GM23338 (cell line): Measurements from ENCODE around the gene SLC9A2. TPM values are rescaled to one million over a fixed set of nuclear protein-coding genes. Genes with fewer than 3 reads are reported as not detected.

Source experiments
- ATAC-seq: fragments of 200-7000 bp; cut with Tn5 transposase; 3 replicates; pipeline ENCODE4 v1.9.1; 2020
- DNase-seq: peaks from one replicate; pipeline ENCODE4 v3.0.0-alpha.2; 2015; ENCODE audit warnings: low spot score
- H2AFZ ChIP-seq: fragments of 200-600 bp; sonication (generic); 2 replicates; pipeline ENCODE4 v1.8.0; 2016; ENCODE audit warnings: antibody characterized with exemption, mild to moderate bottlenecking, moderate library complexity
- H3F3A ChIP-seq: fragments of 200-600 bp; sonication (generic); replicated peaks from 2 replicates; pipeline ENCODE4 v1.8.0; 2017; ENCODE audit warnings: antibody characterized with exemption, mixed run types, low read depth
- H3K27ac ChIP-seq: fragments of 200-600 bp; sonication (generic); 2 replicates; pipeline ENCODE4 v1.6.1; 2016; ENCODE audit warnings: low read depth
- H3K27me3 ChIP-seq: fragments of 200-600 bp; sonication (generic); 2 replicates; pipeline ENCODE4 v1.8.0; 2016; ENCODE audit warnings: mild to moderate bottlenecking, mixed run types, moderate library complexity; ENCODE audit not compliant: insufficient read depth
- H3K36me3 ChIP-seq: fragments of 200-600 bp; sonication (generic); 2 replicates; pipeline ENCODE4 v1.8.0; 2016; ENCODE audit warnings: mild to moderate bottlenecking; ENCODE audit not compliant: insufficient read depth
- H3K4me1 ChIP-seq: fragments of 200-600 bp; sonication (generic); 2 replicates; pipeline ENCODE4 v1.8.0; 2016; ENCODE audit warnings: mild to moderate bottlenecking, moderate library complexity; ENCODE audit not compliant: insufficient read depth
- H3K4me2 ChIP-seq: fragments of 200-600 bp; sonication (generic); 2 replicates; pipeline ENCODE4 v1.7.1; 2017; ENCODE audit warnings: mixed run types
- H3K4me3 ChIP-seq: fragments of 200-600 bp; sonication (generic); 2 replicates; pipeline ENCODE4 v1.6.1; 2016; ENCODE audit warnings: mixed run types
- H3K79me2 ChIP-seq: fragments of 200-600 bp; sonication (generic); replicated peaks from 2 replicates; pipeline ENCODE4 v1.8.0; 2017; ENCODE audit warnings: mild to moderate bottlenecking; ENCODE audit not compliant: insufficient read depth
- H3K9me2 ChIP-seq: fragments of 200-600 bp; sonication (generic); 2 replicates; pipeline ENCODE4 v1.8.0; 2017; ENCODE audit not compliant: insufficient read depth
- H4K20me1 ChIP-seq: fragments of 200-600 bp; sonication (generic); replicated peaks from 2 replicates; pipeline ENCODE4 v1.8.0; 2017; ENCODE audit warnings: mild to moderate bottlenecking; ENCODE audit not compliant: insufficient read depth
- H3K27ac Mint-ChIP-seq: 2 replicates; pipeline ENCODE4 v1.8.0; 2020; ENCODE audit warnings: inconsistent platforms, mild to moderate bottlenecking, moderate library complexity, mixed read lengths
- H3K27me3 Mint-ChIP-seq: 3 replicates; pipeline ENCODE4 v1.8.0; 2022; ENCODE audit warnings: low read depth, mild to moderate bottlenecking, moderate library complexity, mixed read lengths, inconsistent platforms; ENCODE audit not compliant: insufficient read depth, poor library complexity
- H3K36me3 Mint-ChIP-seq: 3 replicates; pipeline ENCODE4 v1.8.0; 2021; ENCODE audit warnings: low read depth, mild to moderate bottlenecking, inconsistent platforms, moderate library complexity, mixed read lengths
- H3K4me1 Mint-ChIP-seq: 3 replicates; pipeline ENCODE4 v1.8.0; 2020; ENCODE audit warnings: mild to moderate bottlenecking, inconsistent platforms, mixed read lengths
- H3K4me3 Mint-ChIP-seq: 3 replicates; pipeline ENCODE4 v1.8.0; 2021; ENCODE audit warnings: moderate library complexity, mild to moderate bottlenecking, inconsistent platforms, mixed read lengths
- H3K9me3 Mint-ChIP-seq: 3 replicates; pipeline ENCODE4 v1.8.0; 2020; ENCODE audit warnings: moderate library complexity, mild to moderate bottlenecking, inconsistent platforms, mixed read lengths
- CREB1 ChIP-seq: fragments of 250-450 bp; sonication (Bioruptor Pico); IDR thresholded peaks from 2 replicates; pipeline ENCODE4 v1.5.0; 2020; ENCODE audit warnings: low read depth, mild to moderate bottlenecking, moderate library complexity
- CTCF ChIP-seq, 2 experiments: fragments of 200-600 bp in 1 of 2; sonication (generic) in 1 of 2; conservative IDR thresholded peaks; 2 replicates each; pipeline versions ENCODE4 v1.5.1 to v1.6.1; 2016 to 2017; ENCODE audit warnings: antibody characterized with exemption in 2 of 2, low read depth in 2 of 2, mild to moderate bottlenecking in 2 of 2, moderate library complexity in 1 of 2
- ETS1 ChIP-seq: IDR thresholded peaks from 2 replicates; pipeline ENCODE4 v1.6.1; 2016; ENCODE audit warnings: antibody characterized with exemption
- EZH2 ChIP-seq: fragments of 200-600 bp; sonication (generic); IDR thresholded peaks from one replicate; pipeline ENCODE4 v1.8.0; 2017; ENCODE audit warnings: antibody characterized with exemption, mild to moderate bottlenecking, low read depth; ENCODE audit not compliant: unreplicated experiment
- EZH2phosphoT487 ChIP-seq: fragments of 200-600 bp; sonication (generic); IDR thresholded peaks from one replicate; pipeline ENCODE4 v1.8.1; 2018; ENCODE audit warnings: antibody characterized with exemption; ENCODE audit not compliant: unreplicated experiment
- JUNB ChIP-seq: IDR thresholded peaks from one replicate; pipeline ENCODE4 v1.6.1; 2016; ENCODE audit warnings: antibody characterized with exemption; ENCODE audit not compliant: unreplicated experiment
- NANOG ChIP-seq: IDR thresholded peaks from 2 replicates; pipeline ENCODE4 v1.6.1; 2016; ENCODE audit warnings: antibody characterized with exemption, borderline replicate concordance
- POLR2AphosphoS5 ChIP-seq: IDR thresholded peaks from 2 replicates; pipeline ENCODE4 v1.6.1; 2016; ENCODE audit warnings: antibody characterized with exemption, low read depth
- REST ChIP-seq: IDR thresholded peaks from one replicate; pipeline ENCODE4 v1.6.1; 2018; ENCODE audit warnings: antibody characterized with exemption; ENCODE audit not compliant: unreplicated experiment
- STAT1 ChIP-seq: IDR thresholded peaks from one replicate; pipeline ENCODE4 v1.6.1; 2016; ENCODE audit warnings: antibody characterized with exemption; ENCODE audit not compliant: unreplicated experiment
- ZNF114 ChIP-seq: fragments of 250-450 bp; sonication (Bioruptor Pico); IDR thresholded peaks from 2 replicates; pipeline ENCODE4 v1.5.0; 2020; ENCODE audit warnings: mild to moderate bottlenecking, moderate library complexity
- ZNF331 ChIP-seq: fragments of 250-450 bp; sonication (Bioruptor Pico); IDR thresholded peaks from 2 replicates; pipeline ENCODE4 v1.5.0; 2020; ENCODE audit warnings: low read depth, mild to moderate bottlenecking, moderate library complexity
- ZNF462 ChIP-seq: fragments of 250-450 bp; sonication (Bioruptor Pico); IDR thresholded peaks from 2 replicates; pipeline ENCODE4 v1.5.0; 2020; ENCODE audit warnings: mild to moderate bottlenecking, moderate library complexity
- polyA plus RNA-seq: library from polyadenylated mRNA; unstranded; fragments of >200 nt; fragmentation: Nextera tagmentation; extraction: Ambion mirVana; gene quantifications from 2 replicates; pipeline ENCODE4 v1.2.1, GENCODE V29; 2016
- total RNA-seq: library from RNA; depleted of rRNA; stranded (reverse); fragments of >200 nt; shearing (Covaris generic); gene quantifications from 2 replicates; pipeline ENCODE4 v1.2.3, GENCODE V29; 2014

SLC9A2 gene
- total and polyA plus RNA-seq, 2 experiments from 2014 or later = 0.03 to 0.24 TPM

- no peaks in the 10 kb centered on the region for H3K27me3 ChIP-seq
- H3K4me2 ChIP-seq = no peak overlapping the region
- TF ChIP-seq CREB1 (no peak), EZH2phosphoT487 (no peak), JUNB (no peak), ZNF331 (CRISPR knock-in tag) (no peak), CTCF (conservative IDR thresholded peaks at IDR 0.05; ENCODE audit: low read depth in 2 of 2) (no peak), REST (no peak), STAT1 (no peak), EZH2 (no peak), ZNF462 (no peak), ZNF114 (CRISPR knock-in tag) (no peak), POLR2AphosphoS5 (no peak), ETS1 (no peak), NANOG (no peak)
- H2AFZ ChIP-seq = no peak overlapping the region
- no peaks in the 10 kb centered on the region for H3K36me3 Mint-ChIP-seq
- ATAC-seq = no peak
- H3K4me1 Mint-ChIP-seq = peaks cover 11% of the 10 kb centered on the region
- H3K4me1 ChIP-seq = peaks cover 14% of the 10 kb centered on the region
- H3K79me2 ChIP-seq = no peaks in the 10 kb centered on the region
- H3F3A ChIP-seq = no peaks in the 10 kb centered on the region
- no peak overlapping the region for H3K27ac ChIP-seq
- no peak overlapping the region for H3K4me3 ChIP-seq
- H3K4me3 Mint-ChIP-seq = no peak overlapping the region
- no peaks in the 10 kb centered on the region for H3K27me3 Mint-ChIP-seq
- no peaks in the 10 kb centered on the region for H4K20me1 ChIP-seq
- DNase-seq = no peak
- peaks cover 3% of the 10 kb centered on the region; the same call in 1 of the 2 replicates for H3K9me2 ChIP-seq
- H3K36me3 ChIP-seq = no peaks in the 10 kb centered on the region
- H3K9me3 Mint-ChIP-seq = no peaks in the 10 kb centered on the region
- no peak overlapping the region for H3K27ac Mint-ChIP-seq
Measured at GRCh38 chr2:102589444-102589843, 29.9 kb upstream of the SLC9A2 start.
